Activated B cell treated with CpG ODN at 0.5 μM for 24 hours (primary cell): ENCODE measurements around the gene PDXK. TPM values are rescaled to one million over a fixed set of nuclear protein-coding genes. Genes with fewer than 3 reads are reported as not detected.

Experiments
- ATAC-seq: fragments of 200-7000 bp; cut with Tn5 transposase; one replicate; pipeline ENCODE4 v1.10.0; 2021; ENCODE audit warnings: low read depth, mild to moderate bottlenecking, moderate library complexity
- CTCF ChIA-PET: fragments of 350-600 bp; sonication (Branson Sonifier 250); formaldehyde crosslinking; loops from one replicate; lab custom pipeline; 2021; ENCODE audit warnings: antibody characterized with exemption; lab: Charles Lee
- POLR2A ChIA-PET: fragments of 350-600 bp; sonication (Branson Sonifier 250); formaldehyde crosslinking; loops from one replicate; lab custom pipeline; 2021; ENCODE audit warnings: antibody characterized with exemption; lab: Charles Lee
- DNase-seq: peaks from one replicate; pipeline ENCODE4 v3.0.0; 2022
- H3K27ac Mint-ChIP-seq: one replicate; pipeline ENCODE4 v1.8.0; 2020; ENCODE audit warnings: mixed read lengths
- H3K27me3 Mint-ChIP-seq: one replicate; pipeline ENCODE4 v1.8.0; 2021; ENCODE audit warnings: mixed read lengths
- H3K36me3 Mint-ChIP-seq: one replicate; pipeline ENCODE4 v1.8.0; 2021; ENCODE audit warnings: low read depth, mixed read lengths
- H3K4me1 Mint-ChIP-seq: one replicate; pipeline ENCODE4 v1.8.0; 2021; ENCODE audit warnings: mixed read lengths
- H3K4me3 Mint-ChIP-seq: one replicate; pipeline ENCODE4 v1.8.0; 2020; ENCODE audit warnings: mild to moderate bottlenecking, mixed read lengths
- H3K9me3 Mint-ChIP-seq: one replicate; pipeline ENCODE4 v1.8.0; 2020; ENCODE audit warnings: mixed read lengths
- intact Hi-C: fragments of 100-400 bp; cut with micrococcal nuclease; formaldehyde crosslinking; loops from one replicate; pipeline ENCODE4 v1.15.1; 2024
- total RNA-seq: library from RNA; stranded (reverse); gene quantifications from 2 replicates; pipeline ENCODE4 v1.2.3, GENCODE V29; 2022
- TF ChIP-seq, protein P1 (sequence below): fragments of 200-600 bp; IDR thresholded peaks from one replicate; pipeline ENCODE4 v1.8.0; 2022; ENCODE audit warnings: antibody characterized with exemption, mild to moderate bottlenecking

Gene PDXK
- total RNA-seq, 1 donor from 2014 or later = 54.2 TPM

GRCh38 chr21:43782431-43783097 lies 63.6 kb downstream of the PDXK start:
- Mint-ChIP-seq H3K4me3 (no peak overlapping the region), H3K36me3 (no peaks in the 10 kb centered on the region), H3K9me3 (no peaks in the 10 kb centered on the region), H3K27ac (no peak overlapping the region), H3K4me1 (peaks cover 10% of the 10 kb centered on the region), H3K27me3 (no peaks in the 10 kb centered on the region)
- no peak for ATAC-seq
- TF ChIP-seq, protein P1, sequence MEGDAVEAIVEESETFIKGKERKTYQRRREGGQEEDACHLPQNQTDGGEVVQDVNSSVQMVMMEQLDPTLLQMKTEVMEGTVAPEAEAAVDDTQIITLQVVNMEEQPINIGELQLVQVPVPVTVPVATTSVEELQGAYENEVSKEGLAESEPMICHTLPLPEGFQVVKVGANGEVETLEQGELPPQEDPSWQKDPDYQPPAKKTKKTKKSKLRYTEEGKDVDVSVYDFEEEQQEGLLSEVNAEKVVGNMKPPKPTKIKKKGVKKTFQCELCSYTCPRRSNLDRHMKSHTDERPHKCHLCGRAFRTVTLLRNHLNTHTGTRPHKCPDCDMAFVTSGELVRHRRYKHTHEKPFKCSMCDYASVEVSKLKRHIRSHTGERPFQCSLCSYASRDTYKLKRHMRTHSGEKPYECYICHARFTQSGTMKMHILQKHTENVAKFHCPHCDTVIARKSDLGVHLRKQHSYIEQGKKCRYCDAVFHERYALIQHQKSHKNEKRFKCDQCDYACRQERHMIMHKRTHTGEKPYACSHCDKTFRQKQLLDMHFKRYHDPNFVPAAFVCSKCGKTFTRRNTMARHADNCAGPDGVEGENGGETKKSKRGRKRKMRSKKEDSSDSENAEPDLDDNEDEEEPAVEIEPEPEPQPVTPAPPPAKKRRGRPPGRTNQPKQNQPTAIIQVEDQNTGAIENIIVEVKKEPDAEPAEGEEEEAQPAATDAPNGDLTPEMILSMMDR = no peak
- ChIA-PET CTCF (no interaction called here), POLR2A (interaction anchor here (1.2 kb wide), 1 partner anchor 37 kb away, joined by 3 read pairs; no protein-coding TSS in a partner anchor)
- no peak for DNase-seq
- intact Hi-C loops = no loop called here

GRCh38 chr21:43783098-43783700 lies 64.3 kb downstream of the PDXK start:
- ATAC-seq (no peak), DNase-seq (no peak)
- Mint-ChIP-seq H3K27ac (no peak overlapping the region), H3K27me3 (no peaks in the 10 kb centered on the region), H3K4me3 (no peak overlapping the region), H3K4me1 (peaks cover 10% of the 10 kb centered on the region), H3K36me3 (no peaks in the 10 kb centered on the region), H3K9me3 (no peaks in the 10 kb centered on the region)
- intact Hi-C loops = no loop called here
- ChIA-PET CTCF (no interaction called here), POLR2A (interaction anchor here (0.5 to 1.2 kb wide), 2 partner anchors 36 to 421 kb away, joined by 3 to 5 read pairs; no protein-coding TSS in a partner anchor)
- TF ChIP-seq, protein P1 = no peak

GRCh38 chr21:43785134-43785533 lies 66.2 kb downstream of the PDXK start:
- ChIA-PET CTCF (no interaction called here), POLR2A (no interaction called here)
- intact Hi-C loops = loop anchor here (5.0 kb wide), 1 partner anchor 1147 kb away; no protein-coding TSS in a partner anchor
- peaks cover 8% of the 10 kb centered on the region for H3K4me1 Mint-ChIP-seq
- H3K4me3 Mint-ChIP-seq = no peak overlapping the region
- no peak for ATAC-seq
- H3K36me3 Mint-ChIP-seq = peaks cover 4% of the 10 kb centered on the region
- no peak overlapping the region for H3K27ac Mint-ChIP-seq
- no peak for DNase-seq
- no peaks in the 10 kb centered on the region for H3K9me3 Mint-ChIP-seq
- TF ChIP-seq, protein P1 = no peak
- no peaks in the 10 kb centered on the region for H3K27me3 Mint-ChIP-seq

GRCh38 chr21:43786300-43786806 lies 67.4 kb downstream of the PDXK start:
- ATAC-seq = no peak
- no peak overlapping the region for H3K4me3 Mint-ChIP-seq
- H3K36me3 Mint-ChIP-seq = peaks cover 7% of the 10 kb centered on the region
- peaks cover 18% of the 10 kb centered on the region for H3K4me1 Mint-ChIP-seq
- intact Hi-C loops = loop anchor here (5.0 kb wide), 1 partner anchor 1146 kb away; no protein-coding TSS in a partner anchor
- H3K27ac Mint-ChIP-seq = no peak overlapping the region
- CTCF ChIA-PET = no interaction called here
- H3K27me3 Mint-ChIP-seq = no peaks in the 10 kb centered on the region
- no peaks in the 10 kb centered on the region for H3K9me3 Mint-ChIP-seq
- TF ChIP-seq, protein P1 = no peak
- no peak for DNase-seq
- POLR2A ChIA-PET = no interaction called here

- POLR2A ChIA-PET = no interaction called here
- Mint-ChIP-seq H3K36me3 (peaks cover 11% of the 10 kb centered on the region), H3K27me3 (no peaks in the 10 kb centered on the region), H3K4me3 (peak overlapping the region; percentile 15), H3K4me1 (peaks cover 20% of the 10 kb centered on the region), H3K27ac (no peak overlapping the region), H3K9me3 (no peaks in the 10 kb centered on the region)
- DNase-seq (no peak), ATAC-seq (no peak)
- TF ChIP-seq, protein P1 = no peak
- intact Hi-C loops = loop anchor here (5.0 kb wide), 1 partner anchor 1145 kb away; no protein-coding TSS in a partner anchor
- CTCF ChIA-PET = no interaction called here
Observed at GRCh38 chr21:43786807-43787440, 68.0 kb downstream of the PDXK start.
